Left ventricle myocardium inferior (tissue), 1 donor: Measurements from ENCODE around the gene POLRMT. TPM values are rescaled to one million over a fixed set of nuclear protein-coding genes. Genes with fewer than 3 reads are reported as not detected.

Source experiments
- DNase-seq: peaks from one replicate; pipeline ENCODE4 v3.0.0-alpha.2; 2020
- H3K27ac ChIP-seq: fragments of 200-600 bp; replicated peaks from 2 replicates; pipeline ENCODE4 v1.8.0; 2021
- H3K27me3 ChIP-seq: fragments of 200-600 bp; 2 replicates; pipeline ENCODE4 v1.8.0; 2021; ENCODE audit warnings: low read depth
- H3K36me3 ChIP-seq: fragments of 200-600 bp; 2 replicates; pipeline ENCODE4 v1.8.0; 2021
- H3K4me1 ChIP-seq: fragments of 200-600 bp; 2 replicates; pipeline ENCODE4 v1.8.0; 2021
- H3K4me3 ChIP-seq: fragments of 200-600 bp; 2 replicates; pipeline ENCODE4 v1.8.0; 2021; ENCODE audit warnings: mild to moderate bottlenecking, moderate library complexity
- H3K9me3 ChIP-seq: fragments of 200-600 bp; replicated peaks from 2 replicates; pipeline ENCODE4 v1.8.0; 2021
- CTCF ChIP-seq: fragments of 200-600 bp; IDR thresholded peaks from 2 replicates; pipeline ENCODE4 v1.8.0; 2021; ENCODE audit warnings: antibody characterized with exemption, mild to moderate bottlenecking, borderline replicate concordance
- intact Hi-C: fragments of 100-400 bp; cut with micrococcal nuclease; formaldehyde crosslinking; loops from one replicate; pipeline ENCODE4 v1.11.0; 2022
- total RNA-seq: library from RNA; stranded (reverse); fragmentation: NEBNext Ultra II Directional; extraction: Animal tissue kit (Norgen Biotek cat#: 25700); gene quantifications from one replicate; pipeline ENCODE4 v1.2.1, GENCODE V29; 2021
- donor health status: DM: no; HTN: yes; CAD: no; lungs with severe emphysema.

Gene POLRMT
- total RNA-seq, 1 donor from 2014 or later = 54.3 TPM

DNA sequence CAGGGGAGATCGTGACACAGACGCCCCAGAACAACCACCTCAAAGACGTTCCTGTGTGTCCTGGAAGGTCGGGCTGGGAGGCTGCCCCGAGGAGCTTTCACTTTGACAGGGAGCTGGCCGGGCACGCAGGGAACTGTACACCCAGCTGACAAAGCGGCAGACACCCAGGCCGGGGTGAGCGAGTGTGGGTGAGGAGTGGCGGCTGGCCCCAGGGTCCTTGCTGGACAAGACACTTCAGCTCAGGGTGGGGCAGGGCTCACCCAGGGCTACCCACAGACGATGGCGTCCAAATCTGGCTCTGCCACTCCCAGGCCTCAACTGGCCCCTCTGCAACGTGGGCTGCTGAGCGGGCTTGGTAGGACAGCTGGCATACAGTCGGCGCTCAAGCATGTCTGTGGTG is 8.4 kb upstream of the POLRMT start:
- H3K9me3 ChIP-seq = no peaks in the 10 kb centered on the region
- no peak overlapping the region for H3K4me3 ChIP-seq
- intact Hi-C loops = no loop called here
- no peak for TF ChIP-seq CTCF
- peaks cover 15% of the 10 kb centered on the region for H3K4me1 ChIP-seq
- H3K27me3 ChIP-seq = no peaks in the 10 kb centered on the region
- H3K36me3 ChIP-seq = peaks cover 12% of the 10 kb centered on the region
- no peak overlapping the region for H3K27ac ChIP-seq
- no peak for DNase-seq

GRCh38 chr19:640606-641189 is 7.4 kb upstream of the POLRMT start:
- H3K9me3 ChIP-seq = no peaks in the 10 kb centered on the region
- no peaks in the 10 kb centered on the region for H3K27me3 ChIP-seq
- no peak overlapping the region for H3K4me3 ChIP-seq
- H3K4me1 ChIP-seq = peaks cover 15% of the 10 kb centered on the region
- H3K27ac ChIP-seq = no peak overlapping the region
- no peak for DNase-seq
- H3K36me3 ChIP-seq = peaks cover 3% of the 10 kb centered on the region
- TF ChIP-seq CTCF = no peak
- intact Hi-C loops = no loop called here

- no peaks in the 10 kb centered on the region for H3K9me3 ChIP-seq
- H3K36me3 ChIP-seq = no peaks in the 10 kb centered on the region
- peaks cover 15% of the 10 kb centered on the region for H3K4me1 ChIP-seq
- H3K27ac ChIP-seq = peak overlapping the region; percentile 36
- no peak for DNase-seq
- no peak for TF ChIP-seq CTCF
- peak overlapping the region; percentile 64 for H3K4me3 ChIP-seq
- intact Hi-C loops = no loop called here
- no peaks in the 10 kb centered on the region for H3K27me3 ChIP-seq
Observed at GRCh38 chr19:640161-640558, 6.8 kb upstream of the POLRMT start.

- H3K9me3 ChIP-seq = no peaks in the 10 kb centered on the region
- intact Hi-C loops = no loop called here
- DNase-seq = peak; percentile 95
- H3K4me1 ChIP-seq = peaks cover 17% of the 10 kb centered on the region
- no peaks in the 10 kb centered on the region for H3K36me3 ChIP-seq
- TF ChIP-seq CTCF = no peak
- peak within 1 kb of the TSS; percentile 36 for H3K27ac ChIP-seq
- H3K4me3 ChIP-seq = peak within 1 kb of the TSS; percentile 64
- no peaks in the 10 kb centered on the region for H3K27me3 ChIP-seq
Observed at GRCh38 chr19:639253-640160, 6.2 kb upstream of the POLRMT start, which contains the start of gene FGF22. FGF22 (plus strand) TSS chr19:639879; CDS start chr19:639926, 47 bp downstream.

GRCh38 chr19:638906-639252 is 5.5 kb upstream of the POLRMT start:
- H3K27ac ChIP-seq = no peak overlapping the region
- H3K4me3 ChIP-seq = peak overlapping the region; percentile 64
- no peak for TF ChIP-seq CTCF
- H3K27me3 ChIP-seq = no peaks in the 10 kb centered on the region
- intact Hi-C loops = no loop called here
- no peaks in the 10 kb centered on the region for H3K9me3 ChIP-seq
- H3K36me3 ChIP-seq = no peaks in the 10 kb centered on the region
- H3K4me1 ChIP-seq = peaks cover 23% of the 10 kb centered on the region
- no peak for DNase-seq
